Gastroesophageal sphincter (tissue), 4 donors: ENCODE results near the gene OTOA. TPM values are rescaled to one million over a fixed set of nuclear protein-coding genes. Genes with fewer than 3 reads are reported as not detected.

Experiments used
- small RNA-seq, 4 donors: library from RNA; depleted of rRNA; stranded (forward); fragments of <200 nt; gene quantifications; one replicate each; pipeline ENCODE3, GENCODE V24; 2016
- total RNA-seq, 4 donors: library from RNA; depleted of rRNA; stranded (reverse); fragments of >200 nt; gene quantifications; one replicate each; pipeline ENCODE4 v1.1.0, GENCODE V29; 2016

The OTOA gene
- total RNA-seq, 4 donors from 2014 or later: 0.54 TPM; not detected in 3

Small RNAs within 50 kb of the gene (small RNA-seq; reads per million reads assigned to genes)
- gene RNU6-1005P (0 reads per million in 4 donors), gene RNU6-196P (0 reads per million in 4 donors)

Other genes with a start within 250 kb of the OTOA start
- gene METTL9, start 64.4 kb upstream of the OTOA start, total RNA-seq: 100 to 1,000 TPM in 3 of 4 donors, 10 to 100 TPM in 1; 97.0 to 118 (median 108) TPM
- gene IGSF6, start 11.4 kb upstream of the OTOA start, total RNA-seq: 1 to 10 TPM in 2 of 4 donors, under 1 TPM in 1, not detected in 1; 0.62 to 5.0 (median 1.4) TPM
- 10 to 100 TPM in 3 of 4 donors, 1 to 10 TPM in 1; 2.6 to 98.7 (median 49.4) TPM for gene NPIPB4, start 193.8 kb downstream of the OTOA start, total RNA-seq